ENCODE results near the gene HDAC5.
"Not testable (repeated sequence)": the region's sequence is repeated elsewhere in the genome, so short reads cannot be mapped to it uniquely, and the experiment has no call there.

Gene HDAC5

DNA sequence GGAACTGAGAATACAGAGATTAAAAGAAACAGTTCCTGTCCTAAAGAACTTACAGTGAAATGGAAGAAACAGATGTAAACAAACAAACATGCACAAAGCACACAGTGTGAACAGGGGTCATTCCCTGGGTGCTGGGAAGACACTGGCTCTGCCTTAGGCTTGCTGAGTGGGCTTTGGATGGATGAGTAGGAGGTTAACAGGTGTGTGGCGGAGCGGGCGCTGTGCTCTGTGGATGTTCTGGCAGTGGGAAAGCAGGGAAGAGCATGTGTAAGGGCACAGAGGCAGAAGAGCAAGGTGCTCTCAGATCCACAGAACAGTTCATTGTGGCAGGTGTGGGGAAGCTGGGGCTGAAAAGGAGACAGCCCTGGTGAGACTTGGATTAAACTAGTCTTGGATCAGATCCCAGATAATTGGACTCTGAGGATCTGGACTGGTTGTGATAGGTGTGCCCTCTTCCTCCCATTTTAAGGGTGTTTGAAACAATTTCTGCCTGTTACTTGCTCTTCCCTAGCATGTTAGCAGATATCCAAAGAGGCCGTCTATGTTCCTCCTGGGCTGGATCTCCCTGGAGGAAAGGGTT lies 26.4 kb upstream of the HDAC5 start (continued):
- TF ChIP-seq ZNF664 (tag by site-specific recombination; IDR thresholded peaks at IDR 0.05): no peak
- TF ChIP-seq ZNF112 (tag by site-specific recombination; IDR thresholded peaks at IDR 0.05): no peak
- no peak for TF ChIP-seq ZNF426 (tag by site-specific recombination; IDR thresholded peaks at IDR 0.05)
- no peak for TF ChIP-seq ZSCAN16 (tag by site-specific recombination; IDR thresholded peaks at IDR 0.05)
- no peak for TF ChIP-seq ZNF768 (tag by site-specific recombination; IDR thresholded peaks at IDR 0.05)

DNA sequence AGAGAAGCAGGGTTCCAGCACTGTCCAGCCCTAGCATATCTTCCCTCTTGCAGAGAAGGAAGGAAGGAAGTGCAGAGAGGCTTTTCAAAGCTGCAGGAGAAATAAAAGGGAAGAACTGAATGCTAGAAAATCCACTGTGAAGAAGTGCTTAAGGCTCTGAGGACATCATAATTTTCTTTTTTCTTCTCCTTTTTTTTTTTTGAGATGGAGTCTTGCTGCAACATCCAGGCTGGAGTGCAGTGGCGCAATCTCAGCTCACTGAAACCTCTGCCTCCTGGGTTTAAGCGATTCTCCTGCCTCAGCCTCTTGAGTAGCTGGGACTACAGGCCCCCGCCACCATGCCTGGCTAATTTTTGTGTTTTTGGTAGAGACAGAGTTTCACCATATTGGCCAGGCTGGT lies 25.6 kb upstream of the HDAC5 start:
- ChIA-PET POLR2A (interaction anchor here (0.9 to 1.0 kb wide), 2 partner anchors 24 to 38 kb away, joined by 3 to 4 read pairs; no protein-coding TSS in a partner anchor), CTCF (interaction anchor here (0.7 to 3.1 kb wide), 5 partner anchors 19 to 374 kb away, joined by 3 to 16 read pairs (median 4); partner anchors contain the start of gene HDAC5)
- not testable (repeated sequence) for H3K9me3 ChIP-seq (ENCODE audit: control insufficient read depth, insufficient read depth, low read depth, low read length); H3K4me3 ChIP-seq (ENCODE audit: low read depth, low read length); H3K4me1 ChIP-seq (ENCODE audit: control insufficient read depth, insufficient read depth, low read length); H3K27ac ChIP-seq (ENCODE audit: extremely low read depth, low read depth, low read length)
- peaks cover 72 to 80% of the 10 kb centered on the region in 2 experiments for H3K36me3 ChIP-seq (ENCODE audit: control insufficient read depth in 2 of 2, insufficient read depth in 1 of 2, low read length in 2 of 2)

DNA sequence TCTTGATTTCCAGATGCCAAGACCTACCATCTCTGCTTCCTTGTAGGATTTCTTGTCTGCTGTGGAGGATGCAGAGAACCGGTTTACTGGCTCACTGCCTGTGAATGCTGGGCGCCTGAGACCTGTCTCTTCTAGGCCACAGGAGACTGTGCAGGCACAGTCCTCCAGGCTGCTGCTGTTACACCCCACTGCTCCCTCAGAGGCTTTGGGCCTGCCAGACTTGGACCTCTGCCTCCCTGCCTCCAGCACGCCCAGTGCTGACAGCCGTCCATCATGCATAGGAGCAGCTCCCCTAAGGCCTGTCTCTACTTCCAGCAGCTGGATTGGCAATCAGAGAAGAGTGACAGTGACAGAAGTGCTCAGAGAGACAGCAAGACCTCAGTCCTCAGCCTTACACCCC lies 24.4 kb upstream of the HDAC5 start:
- TF ChIP-seq KLF16 (tag by site-specific recombination; IDR thresholded peaks at IDR 0.05): no peak
- H3K4me3 ChIP-seq (ENCODE audit: low read depth, low read length): no peak overlapping the region
- no peaks in the 10 kb centered on the region for H3K9me3 ChIP-seq (ENCODE audit: control insufficient read depth, insufficient read depth, low read depth, low read length)
- H3K27ac ChIP-seq (ENCODE audit: extremely low read depth, low read depth, low read length): no peak overlapping the region
- H3K36me3 ChIP-seq (ENCODE audit: control insufficient read depth in 2 of 2, insufficient read depth in 1 of 2, low read length in 2 of 2): peaks cover 62 to 70% of the 10 kb centered on the region in 2 experiments
- ChIA-PET POLR2A (interaction anchor here (3.2 kb wide), 1 partner anchor 20 kb away, joined by 14 read pairs; no protein-coding TSS in a partner anchor), CTCF (interaction anchor here (1.0 kb wide), 1 partner anchor 21 kb away, joined by 3 read pairs; no protein-coding TSS in a partner anchor)
- H3K4me1 ChIP-seq (ENCODE audit: control insufficient read depth, insufficient read depth, low read length): peaks cover 3% of the 10 kb centered on the region; the same call in 1 of the 2 replicates

DNA sequence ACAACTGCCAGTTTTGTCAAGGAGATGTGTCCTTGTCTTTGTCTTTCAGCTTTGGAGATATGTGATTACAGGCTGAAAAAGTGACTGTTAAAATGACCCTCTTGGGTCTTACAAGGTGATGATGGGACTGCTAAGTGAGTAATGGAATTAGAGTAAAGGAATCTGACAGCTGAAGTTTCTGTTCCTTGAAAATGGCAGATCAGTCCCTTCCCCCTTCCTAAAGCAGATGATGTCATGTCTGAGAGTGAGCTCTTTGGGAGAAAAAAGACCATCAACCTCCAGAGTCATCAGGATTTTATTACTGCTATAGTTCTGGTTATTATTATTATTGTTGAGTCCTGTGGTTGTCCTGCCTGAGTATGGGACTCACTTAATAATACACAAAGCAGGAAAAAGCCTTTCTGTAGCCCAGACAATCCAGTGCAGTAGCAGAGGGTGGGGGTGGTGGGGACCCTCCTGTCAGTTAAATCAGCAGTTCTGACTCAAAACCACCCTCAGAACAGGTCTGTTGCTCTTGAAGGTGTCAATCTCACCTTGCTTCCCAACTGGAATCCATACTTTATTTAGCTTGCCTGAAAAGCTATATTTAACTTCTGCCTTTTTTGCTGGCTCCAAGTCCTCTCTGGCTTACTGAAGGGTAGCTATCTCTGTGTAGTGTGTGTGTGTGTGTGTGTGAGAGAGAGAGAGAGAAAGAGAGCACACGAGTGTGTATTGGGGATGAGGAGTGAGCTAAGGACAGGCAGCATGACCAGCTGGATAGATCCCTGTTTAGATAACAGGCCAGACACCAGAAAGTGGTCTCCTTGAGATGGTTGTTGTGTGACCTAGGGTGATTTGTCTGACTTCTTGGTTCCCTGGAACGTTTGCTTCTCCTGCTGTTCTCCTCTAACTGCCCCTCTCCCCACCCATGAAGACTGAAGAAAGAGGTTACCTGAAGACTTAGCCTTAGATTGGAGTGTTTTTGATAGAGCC lies 23.2 kb upstream of the HDAC5 start:
- ChIA-PET POLR2A (interaction anchor here (0.5 to 3.2 kb wide), 9 partner anchors 21 to 482 kb away, joined by 3 to 14 read pairs (median 4); partner anchors contain the start of genes HDAC5 and TMUB2), CTCF (interaction anchor here (0.6 to 4.1 kb wide), 8 partner anchors 19 to 377 kb away, joined by 3 to 20 read pairs (median 4); partner anchors contain the start of gene ASB16)
- no peak overlapping the region for H3K27ac ChIP-seq (ENCODE audit: extremely low read depth, low read depth, low read length)
- H3K4me1 ChIP-seq (ENCODE audit: control insufficient read depth, insufficient read depth, low read length): peaks cover 3% of the 10 kb centered on the region; the same call in 1 of the 2 replicates
- peaks cover 55 to 61% of the 10 kb centered on the region in 2 experiments for H3K36me3 ChIP-seq (ENCODE audit: control insufficient read depth in 2 of 2, insufficient read depth in 1 of 2, low read length in 2 of 2)
- H3K4me3 ChIP-seq (ENCODE audit: low read depth, low read length): no peak overlapping the region
- no peaks in the 10 kb centered on the region for H3K9me3 ChIP-seq (ENCODE audit: control insufficient read depth, insufficient read depth, low read depth, low read length)
- TF ChIP-seq, protein P1, sequence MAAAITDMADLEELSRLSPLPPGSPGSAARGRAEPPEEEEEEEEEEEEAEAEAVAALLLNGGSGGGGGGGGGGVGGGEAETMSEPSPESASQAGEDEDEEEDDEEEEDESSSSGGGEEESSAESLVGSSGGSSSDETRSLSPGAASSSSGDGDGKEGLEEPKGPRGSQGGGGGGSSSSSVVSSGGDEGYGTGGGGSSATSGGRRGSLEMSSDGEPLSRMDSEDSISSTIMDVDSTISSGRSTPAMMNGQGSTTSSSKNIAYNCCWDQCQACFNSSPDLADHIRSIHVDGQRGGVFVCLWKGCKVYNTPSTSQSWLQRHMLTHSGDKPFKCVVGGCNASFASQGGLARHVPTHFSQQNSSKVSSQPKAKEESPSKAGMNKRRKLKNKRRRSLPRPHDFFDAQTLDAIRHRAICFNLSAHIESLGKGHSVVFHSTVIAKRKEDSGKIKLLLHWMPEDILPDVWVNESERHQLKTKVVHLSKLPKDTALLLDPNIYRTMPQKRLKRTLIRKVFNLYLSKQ (tag by site-specific recombination; IDR thresholded peaks at IDR 0.05; ENCODE audit: borderline replicate concordance): no peak
- TF ChIP-seq ZFP41 (tag by site-specific recombination; IDR thresholded peaks at IDR 0.05; ENCODE audit: borderline replicate concordance) (no peak), ZNF274 (IDR thresholded peaks at IDR 0.05; ENCODE audit: low read length) (no peak), ZNF274 (tag by site-specific recombination; IDR thresholded peaks at IDR 0.05; ENCODE audit: borderline replicate concordance) (no peak), ZNF768 (tag by site-specific recombination; IDR thresholded peaks at IDR 0.05) (no peak), ZNF133 (tag by site-specific recombination; IDR thresholded peaks at IDR 0.05) (no peak), ZBTB17 (tag by site-specific recombination; IDR thresholded peaks at IDR 0.05) (no peak), ZNF121 (tag by site-specific recombination; IDR thresholded peaks at IDR 0.05) (no peak), ZNF16 (tag by site-specific recombination; IDR thresholded peaks at IDR 0.05; ENCODE audit: low read depth) (no peak), ZNF629 (tag by site-specific recombination; IDR thresholded peaks at IDR 0.05) (peak; percentile 62), ZNF175 (tag by site-specific recombination; IDR thresholded peaks at IDR 0.05) (no peak), ZNF664 (tag by site-specific recombination; IDR thresholded peaks at IDR 0.05) (no peak), ZBTB8A (tag by site-specific recombination; IDR thresholded peaks at IDR 0.05) (no peak), ZNF660 (tag by site-specific recombination; IDR thresholded peaks at IDR 0.05) (peak; percentile 75; the same call in 1 of the 2 replicates), ZNF366 (tag by site-specific recombination; conservative IDR thresholded peaks at IDR 0.05) (peak; percentile 36)
- TF ChIP-seq, protein P2, sequence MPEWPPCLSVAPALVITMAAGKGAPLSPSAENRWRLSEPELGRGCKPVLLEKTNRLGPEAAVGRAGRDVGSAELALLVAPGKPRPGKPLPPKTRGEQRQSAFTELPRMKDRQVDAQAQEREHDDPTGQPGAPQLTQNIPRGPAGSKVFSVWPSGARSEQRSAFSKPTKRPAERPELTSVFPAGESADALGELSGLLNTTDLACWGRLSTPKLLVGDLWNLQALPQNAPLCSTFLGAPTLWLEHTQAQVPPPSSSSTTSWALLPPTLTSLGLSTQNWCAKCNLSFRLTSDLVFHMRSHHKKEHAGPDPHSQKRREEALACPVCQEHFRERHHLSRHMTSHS (tag by site-specific recombination; IDR thresholded peaks at IDR 0.05): no peak
- TF ChIP-seq, protein P3, sequence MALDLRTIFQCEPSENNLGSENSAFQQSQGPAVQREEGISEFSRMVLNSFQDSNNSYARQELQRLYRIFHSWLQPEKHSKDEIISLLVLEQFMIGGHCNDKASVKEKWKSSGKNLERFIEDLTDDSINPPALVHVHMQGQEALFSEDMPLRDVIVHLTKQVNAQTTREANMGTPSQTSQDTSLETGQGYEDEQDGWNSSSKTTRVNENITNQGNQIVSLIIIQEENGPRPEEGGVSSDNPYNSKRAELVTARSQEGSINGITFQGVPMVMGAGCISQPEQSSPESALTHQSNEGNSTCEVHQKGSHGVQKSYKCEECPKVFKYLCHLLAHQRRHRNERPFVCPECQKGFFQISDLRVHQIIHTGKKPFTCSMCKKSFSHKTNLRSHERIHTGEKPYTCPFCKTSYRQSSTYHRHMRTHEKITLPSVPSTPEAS (tag by site-specific recombination; IDR thresholded peaks at IDR 0.05): no peak
- TF ChIP-seq, protein P4, sequence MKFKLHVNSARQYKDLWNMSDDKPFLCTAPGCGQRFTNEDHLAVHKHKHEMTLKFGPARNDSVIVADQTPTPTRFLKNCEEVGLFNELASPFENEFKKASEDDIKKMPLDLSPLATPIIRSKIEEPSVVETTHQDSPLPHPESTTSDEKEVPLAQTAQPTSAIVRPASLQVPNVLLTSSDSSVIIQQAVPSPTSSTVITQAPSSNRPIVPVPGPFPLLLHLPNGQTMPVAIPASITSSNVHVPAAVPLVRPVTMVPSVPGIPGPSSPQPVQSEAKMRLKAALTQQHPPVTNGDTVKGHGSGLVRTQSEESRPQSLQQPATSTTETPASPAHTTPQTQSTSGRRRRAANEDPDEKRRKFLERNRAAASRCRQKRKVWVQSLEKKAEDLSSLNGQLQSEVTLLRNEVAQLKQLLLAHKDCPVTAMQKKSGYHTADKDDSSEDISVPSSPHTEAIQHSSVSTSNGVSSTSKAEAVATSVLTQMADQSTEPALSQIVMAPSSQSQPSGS (tag by site-specific recombination; IDR thresholded peaks at IDR 0.05; ENCODE audit: low read depth): peak; percentile 83
